Endothelial cell of umbilical vein (primary cell): ENCODE measurements around the gene FRRS1L. TPM values are rescaled to one million over a fixed set of nuclear protein-coding genes. Genes with fewer than 3 reads are reported as not detected.

ENCODE experiments used
- BruUV-seq: library from RNA; stranded (reverse); fragments of 400-500 nt; replicated peaks from 2 replicates; lab custom pipeline; 2021; lab: Mats Ljungman, UMichigan
- CTCF ChIA-PET: fragments of 300-600, 350-600 bp; sonication (Branson Sonifier 250); formaldehyde crosslinking; loops from one replicate; lab custom pipeline; 2021; ENCODE audit warnings: antibody characterized with exemption, inconsistent platforms; lab: Charles Lee
- POLR2A ChIA-PET: fragments of 300-600, 350-600 bp; sonication (Branson Sonifier 250); formaldehyde crosslinking; loops from one replicate; lab custom pipeline; 2021; ENCODE audit warnings: antibody characterized with exemption, inconsistent platforms; lab: Charles Lee
- DNase-seq: peaks from one replicate; pipeline ENCODE4 v3.0.0-alpha.2; 2011; ENCODE audit warnings: low read depth, low spot score
- FAIRE-seq: peaks from 2 replicates; lab custom pipeline; 2011; peaks lifted over from hg19 to GRCh38; lab: Jason Lieb, UNC
- H2AFZ ChIP-seq: 2 replicates; pipeline ENCODE4 v1.6.0; 2012; ENCODE audit warnings: low read depth, low read length, control low read depth, inconsistent platforms
- H3K27ac ChIP-seq: 2 replicates; pipeline ENCODE4 v1.5.1; 2011; ENCODE audit warnings: low read depth, mild to moderate bottlenecking, control low read depth, low read length, moderate library complexity; ENCODE audit not compliant: insufficient read depth
- H3K27me3 ChIP-seq, 2 experiments: 2 replicates each; pipeline versions ENCODE4 v1.6.0 to v1.6.1; 2011; ENCODE audit warnings: low read length in 2 of 2, mixed read lengths in 1 of 2; ENCODE audit not compliant: control insufficient read depth in 2 of 2, insufficient read depth in 2 of 2
- H3K36me3 ChIP-seq, 2 experiments: 2 replicates in 1 of 2; 3 replicates in 1 of 2; pipeline ENCODE4 v1.5.1; 2011; ENCODE audit warnings: low read length in 2 of 2, mild to moderate bottlenecking in 1 of 2, moderate library complexity in 1 of 2; ENCODE audit not compliant: control insufficient read depth in 2 of 2, insufficient read depth in 2 of 2; ENCODE audit errors: extremely low read depth in 1 of 2
- H3K4me1 ChIP-seq: 3 replicates; pipeline ENCODE4 v1.5.1; 2011; ENCODE audit warnings: mild to moderate bottlenecking, low read length; ENCODE audit not compliant: control insufficient read depth, insufficient read depth; ENCODE audit errors: extremely low read depth
- H3K4me2 ChIP-seq: 2 replicates; pipeline ENCODE4 v1.6.1; 2011; ENCODE audit warnings: low read length, control low read depth, mixed read lengths; ENCODE audit not compliant: insufficient read depth
- H3K4me3 ChIP-seq, 3 experiments: fragments of 200-600 bp in 1 of 3; sonication (generic), shearing (Covaris generic) in 1 of 3; replicated peaks in 1 of 3; 2 replicates each; pipeline ENCODE4 v1.5.1; 2011 to 2016; ENCODE audit warnings: control low read depth in 3 of 3, low read length in 3 of 3, mild to moderate bottlenecking in 2 of 3, inconsistent platforms in 1 of 3, low read depth in 1 of 3, moderate library complexity in 1 of 3; ENCODE audit not compliant: insufficient read depth in 1 of 3
- H3K79me2 ChIP-seq: 2 replicates; pipeline ENCODE4 v1.6.0; 2012; ENCODE audit warnings: low read length, inconsistent platforms; ENCODE audit not compliant: control insufficient read depth, insufficient read depth
- H3K9ac ChIP-seq: replicated peaks from 2 replicates; pipeline ENCODE3; 2011; ENCODE audit warnings: low read length, control low read depth; ENCODE audit not compliant: insufficient read depth; ENCODE audit errors: extremely low read depth
- H3K9me1 ChIP-seq: replicated peaks from 3 replicates; pipeline ENCODE4 v1.6.0; 2011; ENCODE audit warnings: mild to moderate bottlenecking, low read length; ENCODE audit not compliant: control insufficient read depth, insufficient read depth; ENCODE audit errors: extremely low read depth
- H3K9me3 ChIP-seq: replicated peaks from 2 replicates; pipeline ENCODE4 v1.5.1; 2012; ENCODE audit warnings: low read length, inconsistent platforms; ENCODE audit not compliant: control insufficient read depth, insufficient read depth
- H4K20me1 ChIP-seq: replicated peaks from 2 replicates; pipeline ENCODE3; 2011; ENCODE audit warnings: mild to moderate bottlenecking, low read length; ENCODE audit not compliant: control insufficient read depth, insufficient read depth; ENCODE audit errors: extremely low read depth
- CTCF ChIP-seq, 2 donors: IDR thresholded peaks; 1 replicate in 1 of 2; 2 replicates in 1 of 2; pipeline ENCODE4 v1.5.1; 2011; ENCODE audit warnings: low read length in 2 of 2, mild to moderate bottlenecking in 2 of 2, moderate library complexity in 2 of 2, control low read depth in 1 of 2, inconsistent platforms in 1 of 2, low read depth in 1 of 2; ENCODE audit not compliant: insufficient read depth in 1 of 2; ENCODE audit errors: extremely low read depth in 1 of 2
- EZH2 ChIP-seq: IDR thresholded peaks from 2 replicates; pipeline ENCODE4 v1.6.1; 2012; ENCODE audit warnings: borderline replicate concordance, low read depth, mild to moderate bottlenecking, moderate library complexity, low read length, inconsistent platforms; ENCODE audit not compliant: severe bottlenecking
- FOS ChIP-seq: IDR thresholded peaks from 2 replicates; pipeline ENCODE4 v1.6.1; 2011; ENCODE audit warnings: mild to moderate bottlenecking, low read length, moderate library complexity, borderline replicate concordance; ENCODE audit not compliant: insufficient read depth
- GATA2 ChIP-seq: IDR thresholded peaks from 2 replicates; pipeline ENCODE4 v1.7.0; 2011; ENCODE audit warnings: low read depth, mild to moderate bottlenecking, moderate library complexity, mixed read lengths, low read length; ENCODE audit not compliant: insufficient read length, insufficient read depth
- JUN ChIP-seq: IDR thresholded peaks from 2 replicates; pipeline ENCODE4 v1.6.1; 2011; ENCODE audit warnings: borderline replicate concordance, low read depth; ENCODE audit not compliant: insufficient read length, insufficient read depth
- MAX ChIP-seq: IDR thresholded peaks from 2 replicates; pipeline ENCODE4 v1.6.1; 2011; ENCODE audit not compliant: insufficient read depth, insufficient read length
- MYC ChIP-seq: IDR thresholded peaks from one replicate; pipeline ENCODE4 v1.6.1; 2011; ENCODE audit warnings: mild to moderate bottlenecking, low read depth, low read length
- POLR2A ChIP-seq: IDR thresholded peaks from 2 replicates; pipeline ENCODE4 v1.6.1; 2012; ENCODE audit warnings: low read depth, mild to moderate bottlenecking, control low read depth, low read length
- POLR2AphosphoS5 ChIP-seq: IDR thresholded peaks from 2 replicates; pipeline ENCODE4 v1.6.1; 2012; ENCODE audit warnings: low read depth, mild to moderate bottlenecking, control low read depth, low read length, moderate library complexity; ENCODE audit not compliant: insufficient read depth
- dilution Hi-C: fragments of 300-500 bp; cut with MboI; formaldehyde crosslinking; loops from one replicate; pipeline ENCODE4 v1.15.0; 2019; ENCODE audit warnings: low sequenced_read_pairs; ENCODE audit not compliant: extremely low pct_ligation_motif_present
- intact Hi-C: fragments of 100-400 bp; cut with micrococcal nuclease; formaldehyde crosslinking; loops from one replicate; pipeline ENCODE4 v1.10.0; 2022
- polyA plus RNA-seq, 4 experiments: library from polyadenylated mRNA; depleted of rRNA in 3 of 4; stranded (reverse) in 3 of 4; unstranded in 1 of 4; fragments of >200 nt; gene quantifications; 2 replicates each; pipeline versions ENCODE4 v1.2.1 to v1.2.3, GENCODE V29; 2011 to 2012; ENCODE audit warnings: missing spikeins in 1 of 4
- total RNA-seq: library from RNA; stranded (reverse); gene quantifications from 2 replicates; pipeline ENCODE4 v1.2.3, GENCODE V29; 2021

Gene FRRS1L
- total and polyA plus RNA-seq, 2 donors (not counting 3 experiments of a cell fraction or from before 2014, with no cell fraction given): not detected

GRCh38 chr9:109205526-109205925 lies 38.5 kb upstream of the FRRS1L start:
- H3K4me2 ChIP-seq: no peak overlapping the region
- BruUV-seq: no TSS peak
- no peak for DNase-seq
- no peak overlapping the region for H3K4me3 ChIP-seq
- FAIRE-seq: no peak
- H3K9me3 ChIP-seq: no peaks in the 10 kb centered on the region
- intact Hi-C loops (no loop called here), dilution Hi-C loops (no loop called here)
- ChIA-PET POLR2A (no interaction called here), CTCF (interaction anchor here (1.2 to 1.4 kb wide), 3 partner anchors 9 to 40 kb away, joined by 3 read pairs; no protein-coding TSS in a partner anchor)
- H3K27me3 ChIP-seq: peaks cover 0 to 4% of the 10 kb centered on the region in 2 experiments
- no peaks in the 10 kb centered on the region for H3K9me1 ChIP-seq
- TF ChIP-seq MYC (no peak), GATA2 (no peak), POLR2AphosphoS5 (no peak), FOS (no peak), MAX (no peak), POLR2A (no peak), CTCF (IDR thresholded peaks at IDR 0.05; ENCODE audit: extremely low read depth in 1 of 2, insufficient read depth in 1 of 2, low read depth in 1 of 2, low read length in 2 of 2) (no peak), JUN (no peak), EZH2 (no peak)
- H4K20me1 ChIP-seq: no peaks in the 10 kb centered on the region
- no peak overlapping the region for H3K27ac ChIP-seq
- H2AFZ ChIP-seq: no peak overlapping the region
- H3K36me3 ChIP-seq: no peaks in the 10 kb centered on the region
- no peak overlapping the region for H3K9ac ChIP-seq
- H3K79me2 ChIP-seq: no peaks in the 10 kb centered on the region
- no peaks in the 10 kb centered on the region for H3K4me1 ChIP-seq
